ENCODE data around the gene FBXL17.

FBXL17 gene

GRCh38 chr5:107885601-107886000 is 496.3 kb downstream of the FBXL17 start:
- no peak for DNase-seq

- DNase-seq: no peak
These were observed 497.0 kb downstream of the FBXL17 start for GRCh38 chr5:107884871-107885270.

GRCh38 chr5:107878661-107879060 is 503.2 kb downstream of the FBXL17 start:
- no peak for DNase-seq

GRCh38 chr5:107876906-107877305 is 505.0 kb downstream of the FBXL17 start:
- no peak for DNase-seq

GRCh38 chr5:107876261-107876660 is 505.6 kb downstream of the FBXL17 start:
- DNase-seq: no peak

GRCh38 chr5:107875833-107876232 is 506.1 kb downstream of the FBXL17 start:
- no peak for DNase-seq

GRCh38 chr5:107874795-107875194 is 507.1 kb downstream of the FBXL17 start:
- DNase-seq: no peak

GRCh38 chr5:107873877-107874276 is 508.0 kb downstream of the FBXL17 start:
- no peak for DNase-seq

- DNase-seq: no peak
These were observed 510.9 kb downstream of the FBXL17 start for GRCh38 chr5:107871023-107871422.

- DNase-seq: no peak
These were observed 512.3 kb downstream of the FBXL17 start for GRCh38 chr5:107869438-107870115.

GRCh38 chr5:107868650-107869409 is 513.1 kb downstream of the FBXL17 start:
- DNase-seq: no peak

- DNase-seq: no peak
These were observed 514.6 kb downstream of the FBXL17 start for GRCh38 chr5:107867266-107867665.

GRCh38 chr5:107864793-107865192 is 517.1 kb downstream of the FBXL17 start:
- peak; percentile 3 for DNase-seq

- DNase-seq: no peak
These were observed 518.8 kb downstream of the FBXL17 start for GRCh38 chr5:107863125-107863524.

- no peak for DNase-seq
These were observed 520.3 kb downstream of the FBXL17 start for GRCh38 chr5:107861565-107861964.

- no peak for DNase-seq
These were observed 521.9 kb downstream of the FBXL17 start for GRCh38 chr5:107860044-107860443.

- no peak for DNase-seq
These were observed 523.1 kb downstream of the FBXL17 start for GRCh38 chr5:107858788-107859187.

- DNase-seq: no peak
These were observed 523.6 kb downstream of the FBXL17 start for GRCh38 chr5:107858324-107858723.

GRCh38 chr5:107857785-107858184 is 524.1 kb downstream of the FBXL17 start:
- DNase-seq: no peak

- DNase-seq: no peak
These were observed 526.7 kb downstream of the FBXL17 start for GRCh38 chr5:107855171-107855570.

- no peak for DNase-seq
These were observed 528.2 kb downstream of the FBXL17 start for GRCh38 chr5:107853696-107854095.

- DNase-seq: no peak
These were observed 528.9 kb downstream of the FBXL17 start for GRCh38 chr5:107853031-107853430.

GRCh38 chr5:107849118-107849517 is 532.8 kb downstream of the FBXL17 start:
- DNase-seq: no peak

- DNase-seq: no peak
These were observed 541.3 kb downstream of the FBXL17 start for GRCh38 chr5:107840592-107840991.

- DNase-seq: no peak
These were observed 541.7 kb downstream of the FBXL17 start for GRCh38 chr5:107840161-107840560.

All from NCI-H2171 treated with DMSO at 0.1 percent for 48 hours (cell line).